Adrenal gland (tissue), 5 donors: ENCODE data around the gene ACTL10.

Experiments
- POLR2A ChIP-seq, 2 donors: fragments of 450-650 bp; IDR thresholded peaks; one replicate each; pipeline ENCODE4 v1.6.1; 2017; ENCODE audit warnings: antibody characterized with exemption in 2 of 2, mild to moderate bottlenecking in 2 of 2, moderate library complexity in 1 of 2
- TF ChIP-seq, protein P1 (sequence below), 6 experiments: fragments of 450-650 bp in 4 of 6; fragments of 200-600 bp in 2 of 6; sonication (generic) in 1 of 6; IDR thresholded peaks; 1 replicate in 5 of 6; 2 replicates in 1 of 6; pipeline versions ENCODE4 v1.5.1 to v1.8.0; 2016 to 2021; ENCODE audit warnings: antibody characterized with exemption in 6 of 6, mild to moderate bottlenecking in 2 of 6, moderate library complexity in 1 of 6
- donor health status: DM: no; HTN: no; CAD: no.

DNA sequence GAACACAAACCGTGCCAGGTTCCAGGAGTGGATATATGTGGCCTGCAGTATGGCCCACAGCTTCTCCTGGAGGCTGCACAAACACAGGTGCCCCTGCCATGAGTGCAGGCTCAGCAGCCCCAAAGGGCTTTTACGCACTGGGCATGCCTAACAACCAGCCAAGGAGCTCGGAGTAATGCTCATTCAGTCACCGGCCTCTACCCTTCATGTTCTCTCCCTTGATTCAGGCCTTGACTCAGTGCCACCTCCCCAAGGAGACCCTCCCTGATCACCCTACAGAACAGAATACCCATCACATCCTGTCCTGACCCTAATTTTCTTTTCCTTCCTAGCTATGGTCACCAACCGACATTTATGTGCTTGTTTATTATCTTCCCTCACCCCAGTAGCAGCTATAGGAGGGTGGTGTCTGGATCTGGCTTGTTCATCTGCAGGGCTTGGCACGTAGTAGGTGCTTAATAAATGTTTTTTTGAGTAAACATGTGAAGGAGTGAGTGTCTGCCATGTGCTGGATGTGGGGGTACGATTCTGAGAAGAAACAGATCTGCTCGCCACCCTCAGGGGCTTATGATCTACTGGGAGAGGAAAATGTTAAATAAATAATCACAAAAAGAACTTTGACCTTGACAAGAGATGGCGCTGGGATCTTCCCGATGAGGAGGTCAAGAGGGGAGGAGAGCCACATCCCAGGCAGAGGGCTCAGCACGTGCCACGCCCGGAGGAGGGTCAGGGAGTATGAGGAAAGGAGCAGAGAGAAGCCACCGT, 44.1 kb downstream of the ACTL10 start:
- TF ChIP-seq, protein P1, sequence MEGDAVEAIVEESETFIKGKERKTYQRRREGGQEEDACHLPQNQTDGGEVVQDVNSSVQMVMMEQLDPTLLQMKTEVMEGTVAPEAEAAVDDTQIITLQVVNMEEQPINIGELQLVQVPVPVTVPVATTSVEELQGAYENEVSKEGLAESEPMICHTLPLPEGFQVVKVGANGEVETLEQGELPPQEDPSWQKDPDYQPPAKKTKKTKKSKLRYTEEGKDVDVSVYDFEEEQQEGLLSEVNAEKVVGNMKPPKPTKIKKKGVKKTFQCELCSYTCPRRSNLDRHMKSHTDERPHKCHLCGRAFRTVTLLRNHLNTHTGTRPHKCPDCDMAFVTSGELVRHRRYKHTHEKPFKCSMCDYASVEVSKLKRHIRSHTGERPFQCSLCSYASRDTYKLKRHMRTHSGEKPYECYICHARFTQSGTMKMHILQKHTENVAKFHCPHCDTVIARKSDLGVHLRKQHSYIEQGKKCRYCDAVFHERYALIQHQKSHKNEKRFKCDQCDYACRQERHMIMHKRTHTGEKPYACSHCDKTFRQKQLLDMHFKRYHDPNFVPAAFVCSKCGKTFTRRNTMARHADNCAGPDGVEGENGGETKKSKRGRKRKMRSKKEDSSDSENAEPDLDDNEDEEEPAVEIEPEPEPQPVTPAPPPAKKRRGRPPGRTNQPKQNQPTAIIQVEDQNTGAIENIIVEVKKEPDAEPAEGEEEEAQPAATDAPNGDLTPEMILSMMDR (IDR thresholded peaks at IDR 0.05) = no peak
- TF ChIP-seq POLR2A (IDR thresholded peaks at IDR 0.05) = no peak
